Measurements from ENCODE around the gene CTCF. TPM values are rescaled to one million over a fixed set of nuclear protein-coding genes. Genes with fewer than 3 reads are reported as not detected.

CTCF gene
- total and polyA plus RNA-seq, 10 of the 15 experiments (the other 5 are each of a cell fraction or from before 2014, with no cell fraction given) = 9.1 to 55.0 (median 41.8) TPM

DNA sequence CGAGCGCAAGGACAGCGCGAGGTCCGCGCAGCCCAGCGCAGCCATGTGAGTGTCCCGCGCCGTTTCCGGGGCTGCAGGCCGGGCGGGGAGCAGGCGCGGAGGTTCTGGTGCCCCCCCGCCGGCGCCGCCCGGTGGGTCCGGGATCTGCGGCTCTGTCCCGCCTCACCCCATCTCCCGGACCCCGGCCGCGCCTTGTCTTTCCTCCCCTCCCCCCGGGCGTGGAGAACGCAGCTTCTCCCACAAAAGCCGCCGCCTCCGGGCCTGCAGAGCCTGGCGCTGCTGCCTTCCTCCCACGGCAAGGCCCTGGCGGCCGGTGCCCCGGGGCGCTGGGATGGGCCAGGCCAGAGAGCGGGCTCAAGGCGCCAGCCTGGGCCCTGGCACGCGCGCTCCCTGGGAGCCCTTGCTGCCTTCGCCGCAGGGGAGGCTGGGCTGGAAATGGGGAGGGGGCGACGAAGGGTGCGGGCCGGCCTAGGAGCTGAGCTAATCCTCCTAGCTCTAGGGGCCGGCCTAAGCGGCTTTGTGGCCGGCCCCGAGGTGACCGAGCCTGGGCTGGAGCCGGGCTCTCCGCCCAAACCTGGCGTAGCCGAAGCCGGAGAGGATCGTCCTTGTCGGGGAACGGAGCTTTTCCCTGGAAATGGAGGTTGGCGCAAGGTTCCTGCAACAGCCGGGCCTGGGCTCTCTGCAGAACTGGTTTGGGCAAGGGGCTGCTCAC is 33.3 kb upstream of the CTCF start (continued):
- TF ChIP-seq ZBTB11 (CRISPR knock-in tag; IDR thresholded peaks at IDR 0.05) = no peak
- no peak for TF ChIP-seq TBL1XR1 (IDR thresholded peaks at IDR 0.05; ENCODE audit: low read depth, low read length)
- TF ChIP-seq NKRF (conservative IDR thresholded peaks at IDR 0.05) = peak; percentile 60
- TF ChIP-seq GATAD2B (conservative IDR thresholded peaks at IDR 0.05; ENCODE audit: low read depth) = peak; percentile 38
- TF ChIP-seq SIX5 (IDR thresholded peaks at IDR 0.05; ENCODE audit: low read depth, low read length, severe bottlenecking) = no peak
- no peak for TF ChIP-seq MXI1 (IDR thresholded peaks at IDR 0.05; ENCODE audit: low read depth, low read length)
- TF ChIP-seq, protein P1, sequence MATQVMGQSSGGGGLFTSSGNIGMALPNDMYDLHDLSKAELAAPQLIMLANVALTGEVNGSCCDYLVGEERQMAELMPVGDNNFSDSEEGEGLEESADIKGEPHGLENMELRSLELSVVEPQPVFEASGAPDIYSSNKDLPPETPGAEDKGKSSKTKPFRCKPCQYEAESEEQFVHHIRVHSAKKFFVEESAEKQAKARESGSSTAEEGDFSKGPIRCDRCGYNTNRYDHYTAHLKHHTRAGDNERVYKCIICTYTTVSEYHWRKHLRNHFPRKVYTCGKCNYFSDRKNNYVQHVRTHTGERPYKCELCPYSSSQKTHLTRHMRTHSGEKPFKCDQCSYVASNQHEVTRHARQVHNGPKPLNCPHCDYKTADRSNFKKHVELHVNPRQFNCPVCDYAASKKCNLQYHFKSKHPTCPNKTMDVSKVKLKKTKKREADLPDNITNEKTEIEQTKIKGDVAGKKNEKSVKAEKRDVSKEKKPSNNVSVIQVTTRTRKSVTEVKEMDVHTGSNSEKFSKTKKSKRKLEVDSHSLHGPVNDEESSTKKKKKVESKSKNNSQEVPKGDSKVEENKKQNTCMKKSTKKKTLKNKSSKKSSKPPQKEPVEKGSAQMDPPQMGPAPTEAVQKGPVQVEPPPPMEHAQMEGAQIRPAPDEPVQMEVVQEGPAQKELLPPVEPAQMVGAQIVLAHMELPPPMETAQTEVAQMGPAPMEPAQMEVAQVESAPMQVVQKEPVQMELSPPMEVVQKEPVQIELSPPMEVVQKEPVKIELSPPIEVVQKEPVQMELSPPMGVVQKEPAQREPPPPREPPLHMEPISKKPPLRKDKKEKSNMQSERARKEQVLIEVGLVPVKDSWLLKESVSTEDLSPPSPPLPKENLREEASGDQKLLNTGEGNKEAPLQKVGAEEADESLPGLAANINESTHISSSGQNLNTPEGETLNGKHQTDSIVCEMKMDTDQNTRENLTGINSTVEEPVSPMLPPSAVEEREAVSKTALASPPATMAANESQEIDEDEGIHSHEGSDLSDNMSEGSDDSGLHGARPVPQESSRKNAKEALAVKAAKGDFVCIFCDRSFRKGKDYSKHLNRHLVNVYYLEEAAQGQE (IDR thresholded peaks at IDR 0.05; ENCODE audit: low read depth, low read length) = no peak
- TF ChIP-seq ELK1 (IDR thresholded peaks at IDR 0.05; ENCODE audit: low read depth, low read length) = no peak
- TF ChIP-seq RUNX3 (IDR thresholded peaks at IDR 0.05; ENCODE audit: low read length) = no peak
- TF ChIP-seq JUND (IDR thresholded peaks at IDR 0.05; ENCODE audit: low read depth, low read length) = no peak
- 0 out of 2 replicates have a peak, but pooled peaks have one; percentile 28 for TF ChIP-seq LARP7 (IDR thresholded peaks at IDR 0.05)
- TF ChIP-seq RCOR1 (conservative IDR thresholded peaks at IDR 0.05; ENCODE audit: low read depth, low read length) = no peak
- no peak for TF ChIP-seq RFX5 (IDR thresholded peaks at IDR 0.05; ENCODE audit: low read depth, low read length)
- TF ChIP-seq CHD2 (IDR thresholded peaks at IDR 0.05; ENCODE audit: borderline replicate concordance, low read depth, low read length) = no peak
- no peak for TF ChIP-seq ZZZ3 (IDR thresholded peaks at IDR 0.05; ENCODE audit: control insufficient read depth, insufficient read length, low read depth)
